GM18507 (cell line): ENCODE results near the gene C7.
A peak's percentile ranks its signal among the peaks of the same experiment; 100 is the strongest.
"Not testable (repeated sequence)": the region's sequence is repeated elsewhere in the genome, so short reads cannot be mapped to it uniquely, and the experiment has no call there.

Experiments used
- DNase-seq: peaks from one replicate; pipeline ENCODE4 v3.0.0; 2011; ENCODE audit warnings: low read depth; ENCODE audit not compliant: insufficient read length; ENCODE audit errors: extremely low spot score
- FAIRE-seq: peaks from 2 replicates; lab custom pipeline; 2011; peaks lifted over from hg19 to GRCh38; lab: Jason Lieb, UNC

The C7 gene

DNA sequence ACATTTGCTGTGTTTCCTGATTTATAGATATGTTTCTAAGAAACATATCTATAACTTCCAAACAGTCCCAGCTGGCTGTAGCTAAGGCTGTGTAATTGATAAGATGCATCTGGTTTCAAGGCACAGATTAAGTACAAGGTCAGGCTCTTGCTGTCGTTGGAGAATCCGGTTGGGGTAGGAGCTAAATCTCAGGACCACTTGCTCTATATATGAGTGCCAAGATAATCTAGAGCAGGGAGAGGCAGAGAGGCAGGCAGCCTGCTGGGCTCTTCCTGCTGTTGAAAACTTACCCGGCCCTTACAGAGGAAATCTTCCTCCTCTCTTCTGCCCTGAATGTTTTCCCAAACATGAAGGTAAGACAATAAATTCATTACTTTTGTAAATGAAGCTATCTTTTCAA lies at the start of gene C7:
C7 (plus strand) TSS at position 234 of the 400 bp plus-strand sequence; CDS start at position 348, 114 bp downstream.
- DNase-seq (no peak), FAIRE-seq (no peak)

- FAIRE-seq, result no peak
- no peak for DNase-seq
Measured at GRCh38 chr5:40860711-40861110, 48.6 kb upstream of the C7 start.

GRCh38 chr5:40865004-40865403 lies 44.3 kb upstream of the C7 start:
- FAIRE-seq, DNase-seq: not testable (repeated sequence)

- FAIRE-seq (no peak), DNase-seq (no peak)
Measured at GRCh38 chr5:40866844-40867243, 42.5 kb upstream of the C7 start.

GRCh38 chr5:40869384-40869783 lies 39.9 kb upstream of the C7 start:
- FAIRE-seq, result no peak
- DNase-seq, result no peak

GRCh38 chr5:40871177-40871576 lies 38.1 kb upstream of the C7 start:
- no peak for FAIRE-seq
- DNase-seq, result no peak

- not testable (repeated sequence) for DNase-seq
- FAIRE-seq, result peak; percentile 75
Measured at GRCh38 chr5:40872253-40872652, 37.0 kb upstream of the C7 start.

DNA sequence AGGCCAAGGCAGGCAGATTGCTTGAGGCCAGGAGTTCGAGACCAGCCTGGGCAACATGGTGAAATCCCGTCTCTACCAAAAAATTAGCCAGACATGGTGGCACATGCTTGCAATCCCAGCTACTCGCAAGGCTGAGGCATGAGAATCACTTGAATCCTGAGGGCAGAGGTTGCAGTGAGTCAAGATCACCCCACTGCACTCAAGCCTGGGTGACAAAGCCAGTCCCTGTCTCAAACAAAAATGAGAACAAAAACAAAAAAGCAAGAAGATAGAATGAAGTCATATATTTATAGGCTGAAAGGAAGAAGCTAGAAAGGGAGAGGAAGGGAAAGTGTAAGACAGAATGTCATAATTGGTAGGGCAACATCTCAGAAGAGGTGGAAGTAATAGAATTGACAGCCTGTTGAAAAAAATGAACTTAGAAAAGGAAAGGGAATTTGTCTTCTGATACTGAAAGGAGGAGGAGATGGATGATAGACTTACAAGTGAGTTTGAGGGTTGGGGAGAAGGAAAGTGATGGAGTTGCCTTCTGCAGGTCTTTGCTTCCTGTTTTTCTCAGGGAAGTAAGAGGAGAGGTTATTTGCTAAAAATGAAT lies 35.9 kb upstream of the C7 start:
- DNase-seq, result no peak

DNA sequence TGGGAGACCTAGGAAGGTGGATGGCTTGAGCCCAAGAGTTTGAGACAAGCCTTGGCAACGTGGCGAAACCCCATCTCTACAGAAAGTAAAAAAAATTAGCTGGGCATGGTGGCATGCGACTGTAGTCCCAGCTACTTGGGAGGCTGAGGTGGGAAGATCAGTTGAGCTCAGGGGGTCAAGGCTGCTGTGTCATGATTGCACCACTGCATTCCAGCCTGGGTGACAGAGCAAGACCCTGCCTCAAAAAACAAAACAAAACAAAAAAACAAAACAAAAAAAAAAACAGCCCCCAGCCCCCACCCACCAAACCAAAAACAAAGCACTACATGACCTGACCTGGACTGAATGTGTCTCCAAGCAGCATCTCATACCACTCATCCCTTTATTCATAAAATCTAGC lies 33.3 kb upstream of the C7 start:
- DNase-seq (no peak), FAIRE-seq (no peak)

More for the DNA sequence above, 35.9 kb upstream of the C7 start:
- FAIRE-seq, result peak; percentile 9

- FAIRE-seq, result no peak
- DNase-seq, result no peak
Measured at GRCh38 chr5:40877371-40877988, 31.8 kb upstream of the C7 start.

DNA sequence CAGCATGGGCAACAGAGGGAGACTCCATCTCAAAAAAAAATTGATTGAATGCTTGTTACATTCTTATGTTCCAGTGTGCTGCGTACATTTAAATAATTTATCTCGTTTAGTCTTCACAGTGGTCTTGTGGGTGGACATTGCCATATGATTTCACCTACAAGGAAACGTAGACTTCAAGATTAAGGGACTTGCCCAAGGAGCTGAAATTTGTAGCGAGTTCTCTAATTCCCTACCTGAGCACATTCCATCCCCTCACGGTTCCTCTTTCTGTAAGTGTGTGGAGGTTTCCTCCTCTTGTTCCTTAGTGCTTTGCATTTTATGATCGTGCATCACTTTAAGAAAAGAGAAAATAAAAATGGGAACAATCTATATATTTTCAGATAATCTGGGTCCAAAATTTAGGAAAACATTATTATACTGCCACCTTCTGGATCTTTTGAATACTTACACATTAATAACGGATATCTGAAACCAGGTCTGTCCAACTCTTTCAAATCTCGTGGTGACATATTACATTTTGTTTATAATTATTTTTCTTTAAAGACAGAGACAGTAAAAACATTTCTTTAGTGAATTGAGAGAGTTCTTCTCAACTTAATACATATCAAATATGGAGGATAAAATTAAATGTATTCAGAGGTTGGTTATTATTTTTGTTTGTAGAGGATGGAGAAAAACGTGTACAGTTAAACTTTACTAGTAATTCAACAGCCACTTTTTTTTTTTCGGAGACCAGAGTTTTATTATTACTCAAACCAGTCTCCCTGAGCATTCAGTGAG lies 29.9 kb upstream of the C7 start:
- DNase-seq, result no peak
- FAIRE-seq, result peak; percentile 12

GRCh38 chr5:40882291-40882690 lies 27.0 kb upstream of the C7 start:
- no peak for DNase-seq
- FAIRE-seq, result no peak

- FAIRE-seq, DNase-seq: not testable (repeated sequence)
Measured at GRCh38 chr5:40883051-40883450, 26.2 kb upstream of the C7 start.

GRCh38 chr5:40895440-40896425 lies 13.6 kb upstream of the C7 start:
- not testable (repeated sequence) for DNase-seq, FAIRE-seq

GRCh38 chr5:40904205-40904993 lies 4.9 kb upstream of the C7 start:
- FAIRE-seq, result peak; percentile 79
- peak; percentile 15 for DNase-seq

GRCh38 chr5:40904994-40905306 lies 4.3 kb upstream of the C7 start:
- FAIRE-seq (no peak), DNase-seq (no peak)

- no peak for FAIRE-seq
- no peak for DNase-seq
Measured at GRCh38 chr5:40906351-40906751, 2.9 kb upstream of the C7 start.

GRCh38 chr5:40909723-40910122 lies 426 bp downstream of the C7 start:
- DNase-seq (no peak), FAIRE-seq (no peak)

- DNase-seq (no peak), FAIRE-seq (no peak)
Measured at GRCh38 chr5:40911266-40911665, 2.0 kb downstream of the C7 start.
